Caco-2 (cell line): ENCODE results near the gene ATAD3A. TPM values are rescaled to one million over a fixed set of nuclear protein-coding genes. Genes with fewer than 3 reads are reported as not detected.
A peak's percentile ranks its signal among the peaks of the same experiment; 100 is the strongest.
"Not testable (repeated sequence)": the region's sequence is repeated elsewhere in the genome, so short reads cannot be mapped to it uniquely, and the experiment has no call there.

Experiments
- BruUV-seq: library from RNA; stranded (reverse); fragments of 400-500 nt; replicated peaks from 2 replicates; lab custom pipeline; 2021; lab: Mats Ljungman, UMichigan
- CTCF ChIA-PET: fragments of 300-600 bp; sonication (Branson Sonifier 250); formaldehyde crosslinking; loops from one replicate; lab custom pipeline; 2022; ENCODE audit warnings: antibody characterized with exemption; lab: Charles Lee
- POLR2A ChIA-PET: fragments of 300-600 bp; sonication (Branson Sonifier 250); formaldehyde crosslinking; loops from one replicate; lab custom pipeline; 2022; ENCODE audit warnings: antibody characterized with exemption; lab: Charles Lee
- DNase-seq, 2 experiments: peaks; one replicate each; pipeline versions ENCODE4 v3.0.0 to v3.0.0-alpha.2; 2020 to 2022
- H3K27me3 ChIP-seq: replicated peaks from 2 replicates; pipeline ENCODE4 v1.6.0; 2011; ENCODE audit warnings: low read length; ENCODE audit not compliant: control insufficient read depth, insufficient read depth
- H3K36me3 ChIP-seq: 2 replicates; pipeline ENCODE4 v1.5.1; 2011; ENCODE audit warnings: low read length; ENCODE audit not compliant: control insufficient read depth, insufficient read depth
- H3K4me1 ChIP-seq: fragments of 250-450 bp; sonication (Bioruptor Pico); 2 replicates; pipeline ENCODE4 v1.5.1; 2020; ENCODE audit warnings: mild to moderate bottlenecking
- H3K4me3 ChIP-seq: 2 replicates; pipeline ENCODE4 v1.5.1; 2011; ENCODE audit warnings: low read depth, mild to moderate bottlenecking, control low read depth, low read length
- H3K9me3 ChIP-seq: fragments of 250-450 bp; sonication (Bioruptor Pico); 2 replicates; pipeline ENCODE4 v1.5.1; 2020; ENCODE audit warnings: mild to moderate bottlenecking, moderate library complexity
- H3K27ac Mint-ChIP-seq: one replicate; pipeline ENCODE4 v1.8.0; 2022; ENCODE audit warnings: mixed read lengths; ENCODE audit not compliant: unreplicated experiment
- H3K27me3 Mint-ChIP-seq: one replicate; pipeline ENCODE4 v1.8.0; 2022; ENCODE audit warnings: mixed read lengths; ENCODE audit not compliant: insufficient read depth, unreplicated experiment
- H3K36me3 Mint-ChIP-seq: one replicate; pipeline ENCODE4 v1.8.0; 2022; ENCODE audit warnings: mild to moderate bottlenecking, mixed read lengths; ENCODE audit not compliant: insufficient read depth, unreplicated experiment
- H3K4me1 Mint-ChIP-seq: one replicate; pipeline ENCODE4 v1.8.0; 2022; ENCODE audit warnings: low read depth, mixed read lengths; ENCODE audit not compliant: unreplicated experiment
- H3K4me3 Mint-ChIP-seq: one replicate; pipeline ENCODE4 v1.8.0; 2022; ENCODE audit warnings: mild to moderate bottlenecking, moderate library complexity, mixed read lengths; ENCODE audit not compliant: unreplicated experiment
- H3K9me3 Mint-ChIP-seq: one replicate; pipeline ENCODE4 v1.8.0; 2022; ENCODE audit warnings: mixed read lengths; ENCODE audit not compliant: unreplicated experiment
- intact Hi-C: fragments of 100-400 bp; cut with micrococcal nuclease; formaldehyde crosslinking; loops from one replicate; pipeline ENCODE4 v1.10.0; 2022; ENCODE audit not compliant: unreplicated experiment
- total RNA-seq: library from RNA; stranded (reverse); gene quantifications from 2 replicates; pipeline ENCODE4 v1.2.3, GENCODE V29; 2022
- TF ChIP-seq, protein P1 (sequence below), 2 experiments: fragments of 200-600 bp in 1 of 2; IDR thresholded peaks; 1 replicate in 1 of 2; 2 replicates in 1 of 2; pipeline versions ENCODE4 v1.5.1 to v1.8.0; 2011 to 2022; ENCODE audit warnings: antibody characterized with exemption in 1 of 2, control low read depth in 1 of 2, inconsistent platforms in 1 of 2, low read depth in 1 of 2, low read length in 1 of 2, mild to moderate bottlenecking in 1 of 2, moderate library complexity in 1 of 2; ENCODE audit not compliant: insufficient read depth in 1 of 2, severe bottlenecking in 1 of 2, unreplicated experiment in 1 of 2

ATAD3A gene
- total RNA-seq, 1 experiment from 2014 or later, result 58.6 TPM

DNA sequence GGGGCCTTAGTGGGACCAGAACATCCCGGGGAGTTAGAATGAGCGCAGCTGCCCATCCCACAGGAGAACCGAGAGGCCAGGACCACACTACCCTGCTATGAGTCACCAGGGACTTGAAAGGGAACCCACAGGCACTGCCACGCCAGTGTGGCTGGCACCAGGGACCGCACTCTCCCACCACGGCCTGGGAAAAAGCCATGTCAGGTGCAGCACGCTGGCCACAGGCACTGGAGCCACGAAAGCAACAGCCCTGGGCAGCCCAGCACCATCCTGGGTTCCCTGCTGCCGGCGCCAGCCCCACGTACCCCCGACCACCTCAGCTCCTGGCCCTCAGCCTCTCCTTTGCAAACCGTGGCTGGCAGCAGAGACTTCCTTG, 42.6 kb downstream of the ATAD3A start:
- no peaks in the 10 kb centered on the region for H3K9me3 Mint-ChIP-seq
- TF ChIP-seq, protein P1, sequence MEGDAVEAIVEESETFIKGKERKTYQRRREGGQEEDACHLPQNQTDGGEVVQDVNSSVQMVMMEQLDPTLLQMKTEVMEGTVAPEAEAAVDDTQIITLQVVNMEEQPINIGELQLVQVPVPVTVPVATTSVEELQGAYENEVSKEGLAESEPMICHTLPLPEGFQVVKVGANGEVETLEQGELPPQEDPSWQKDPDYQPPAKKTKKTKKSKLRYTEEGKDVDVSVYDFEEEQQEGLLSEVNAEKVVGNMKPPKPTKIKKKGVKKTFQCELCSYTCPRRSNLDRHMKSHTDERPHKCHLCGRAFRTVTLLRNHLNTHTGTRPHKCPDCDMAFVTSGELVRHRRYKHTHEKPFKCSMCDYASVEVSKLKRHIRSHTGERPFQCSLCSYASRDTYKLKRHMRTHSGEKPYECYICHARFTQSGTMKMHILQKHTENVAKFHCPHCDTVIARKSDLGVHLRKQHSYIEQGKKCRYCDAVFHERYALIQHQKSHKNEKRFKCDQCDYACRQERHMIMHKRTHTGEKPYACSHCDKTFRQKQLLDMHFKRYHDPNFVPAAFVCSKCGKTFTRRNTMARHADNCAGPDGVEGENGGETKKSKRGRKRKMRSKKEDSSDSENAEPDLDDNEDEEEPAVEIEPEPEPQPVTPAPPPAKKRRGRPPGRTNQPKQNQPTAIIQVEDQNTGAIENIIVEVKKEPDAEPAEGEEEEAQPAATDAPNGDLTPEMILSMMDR (IDR thresholded peaks at IDR 0.05; ENCODE audit: insufficient read depth in 1 of 2, low read depth in 1 of 2, low read length in 1 of 2, severe bottlenecking in 1 of 2, unreplicated experiment in 1 of 2), result no peak
- Histone ChIP-seq H3K36me3 (no peaks in the 10 kb centered on the region), H3K27me3 (no peaks in the 10 kb centered on the region), H3K9me3 (no peaks in the 10 kb centered on the region), H3K4me1 (no peaks in the 10 kb centered on the region), H3K4me3 (no peak overlapping the region)
- no peaks in the 10 kb centered on the region for H3K27me3 Mint-ChIP-seq
- BruUV-seq, result no TSS peak
- intact Hi-C loops, result no loop called here
- H3K27ac Mint-ChIP-seq, result peak overlapping the region; percentile 19
- H3K36me3 Mint-ChIP-seq, result peaks cover 38% of the 10 kb centered on the region
- no peaks in the 10 kb centered on the region for H3K4me1 Mint-ChIP-seq
- POLR2A ChIA-PET, result no interaction called here
- no peak overlapping the region for H3K4me3 Mint-ChIP-seq
- DNase-seq, result no peak
- CTCF ChIA-PET, result no interaction called here

- no peaks in the 10 kb centered on the region for H3K4me1 Mint-ChIP-seq
- ChIA-PET CTCF (no interaction called here), POLR2A (no interaction called here)
- peak overlapping the region; percentile 19 for H3K27ac Mint-ChIP-seq
- H3K4me1 ChIP-seq, result no peaks in the 10 kb centered on the region
- intact Hi-C loops, result no loop called here
- no peak for DNase-seq
- TF ChIP-seq, protein P1 (IDR thresholded peaks at IDR 0.05; ENCODE audit: insufficient read depth in 1 of 2, low read depth in 1 of 2, low read length in 1 of 2, severe bottlenecking in 1 of 2, unreplicated experiment in 1 of 2), result no peak
- H3K9me3 ChIP-seq, result no peaks in the 10 kb centered on the region
- no peaks in the 10 kb centered on the region for H3K27me3 ChIP-seq
- H3K4me3 ChIP-seq, result no peak overlapping the region
- H3K9me3 Mint-ChIP-seq, result no peaks in the 10 kb centered on the region
- H3K27me3 Mint-ChIP-seq, result no peaks in the 10 kb centered on the region
- no TSS peak for BruUV-seq
- no peaks in the 10 kb centered on the region for H3K36me3 ChIP-seq
- H3K36me3 Mint-ChIP-seq, result peaks cover 34% of the 10 kb centered on the region
- H3K4me3 Mint-ChIP-seq, result no peak overlapping the region
Observed at GRCh38 chr1:1554926-1555915, 43.3 kb downstream of the ATAD3A start.

GRCh38 chr1:1556505-1556904, 44.5 kb downstream of the ATAD3A start:
- TF ChIP-seq, protein P1 (IDR thresholded peaks at IDR 0.05; ENCODE audit: insufficient read depth in 1 of 2, low read depth in 1 of 2, low read length in 1 of 2, severe bottlenecking in 1 of 2, unreplicated experiment in 1 of 2), result no peak
- no peaks in the 10 kb centered on the region for H3K36me3 ChIP-seq
- H3K4me1 ChIP-seq, result no peaks in the 10 kb centered on the region
- BruUV-seq, result no TSS peak
- no peak for DNase-seq
- Mint-ChIP-seq H3K4me1 (no peaks in the 10 kb centered on the region), H3K27ac (no peak overlapping the region), H3K36me3 (peaks cover 39% of the 10 kb centered on the region), H3K27me3 (no peaks in the 10 kb centered on the region), H3K9me3 (no peaks in the 10 kb centered on the region), H3K4me3 (no peak overlapping the region)
- no peak overlapping the region for H3K4me3 ChIP-seq
- no peaks in the 10 kb centered on the region for H3K9me3 ChIP-seq
- ChIA-PET CTCF (no interaction called here), POLR2A (no interaction called here)
- H3K27me3 ChIP-seq, result no peaks in the 10 kb centered on the region
- intact Hi-C loops, result no loop called here

DNA sequence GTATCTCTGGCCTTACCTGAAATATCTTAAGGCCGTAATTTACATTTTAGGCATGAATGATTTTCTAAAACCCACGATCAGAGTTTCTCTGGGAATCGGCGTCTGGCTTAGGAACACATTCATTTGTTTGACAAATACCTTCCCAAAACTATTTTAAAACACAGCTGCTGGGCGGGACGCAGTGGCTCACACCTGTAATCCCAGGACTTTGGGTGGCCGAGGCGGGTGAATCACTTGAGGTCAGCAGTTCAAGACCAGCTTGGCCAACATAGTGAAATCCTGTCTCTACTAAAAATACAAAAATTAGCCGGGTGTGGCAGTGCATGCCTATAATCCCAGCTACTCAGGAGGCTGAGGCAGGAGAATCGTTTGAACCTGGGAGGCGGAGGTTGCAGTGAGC, 45.0 kb downstream of the ATAD3A start:
- intact Hi-C loops, H3K27me3 Mint-ChIP-seq, DNase-seq, H3K27me3 ChIP-seq, H3K36me3 ChIP-seq, H3K4me3 Mint-ChIP-seq, H3K4me3 ChIP-seq, POLR2A ChIA-PET, H3K27ac Mint-ChIP-seq, CTCF ChIA-PET, H3K4me1 Mint-ChIP-seq, H3K9me3 ChIP-seq, H3K4me1 ChIP-seq, BruUV-seq, H3K9me3 Mint-ChIP-seq: not testable (repeated sequence)
- peaks cover 39% of the 10 kb centered on the region for H3K36me3 Mint-ChIP-seq

DNA sequence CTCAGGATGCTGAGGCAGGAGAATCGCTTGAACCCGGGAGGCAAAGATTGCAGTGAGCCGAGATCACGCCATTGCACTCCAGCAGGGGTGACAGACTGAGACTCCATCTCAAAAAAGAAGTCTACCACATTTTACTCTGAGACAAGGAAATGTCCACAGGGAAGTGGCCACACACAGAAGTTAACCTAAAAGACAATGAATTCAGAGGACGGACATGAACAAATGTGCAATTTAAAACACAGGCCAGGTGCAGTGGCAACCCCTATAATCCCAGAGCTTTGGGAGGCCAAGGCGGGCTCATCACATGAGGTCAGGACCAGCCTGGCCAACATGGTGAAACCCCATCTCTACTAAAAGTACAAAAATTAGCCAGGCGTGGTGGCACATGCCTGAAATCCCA, 45.7 kb downstream of the ATAD3A start:
- intact Hi-C loops, H3K4me3 ChIP-seq, H3K4me1 ChIP-seq, DNase-seq, H3K4me1 Mint-ChIP-seq, H3K27me3 Mint-ChIP-seq, H3K9me3 Mint-ChIP-seq, BruUV-seq, H3K27ac Mint-ChIP-seq, POLR2A ChIA-PET, H3K36me3 ChIP-seq, H3K9me3 ChIP-seq, H3K27me3 ChIP-seq, CTCF ChIA-PET, H3K4me3 Mint-ChIP-seq: not testable (repeated sequence)
- peaks cover 44% of the 10 kb centered on the region for H3K36me3 Mint-ChIP-seq
